Renal pelvis (tissue), 4 donors: Measurements from ENCODE around the gene CCNT2. TPM values are rescaled to one million over a fixed set of nuclear protein-coding genes. Genes with fewer than 3 reads are reported as not detected.
"Not testable (repeated sequence)": the region's sequence is repeated elsewhere in the genome, so short reads cannot be mapped to it uniquely, and the experiment has no call there.

ENCODE experiments used
- DNase-seq: peaks from one replicate; pipeline ENCODE4 v3.0.0-alpha.2; 2013
- polyA plus RNA-seq, 3 donors: library from polyadenylated mRNA; unstranded; fragments of 120-200 nt; gene quantifications; one replicate each; pipeline ENCODE4 v1.2.1, GENCODE V29; 2013; ENCODE audit not compliant: insufficient read length in 3 of 3

The CCNT2 gene
- polyA plus RNA-seq, 3 donors: 48.1 to 69.4 (median 68.3) TPM

DNA sequence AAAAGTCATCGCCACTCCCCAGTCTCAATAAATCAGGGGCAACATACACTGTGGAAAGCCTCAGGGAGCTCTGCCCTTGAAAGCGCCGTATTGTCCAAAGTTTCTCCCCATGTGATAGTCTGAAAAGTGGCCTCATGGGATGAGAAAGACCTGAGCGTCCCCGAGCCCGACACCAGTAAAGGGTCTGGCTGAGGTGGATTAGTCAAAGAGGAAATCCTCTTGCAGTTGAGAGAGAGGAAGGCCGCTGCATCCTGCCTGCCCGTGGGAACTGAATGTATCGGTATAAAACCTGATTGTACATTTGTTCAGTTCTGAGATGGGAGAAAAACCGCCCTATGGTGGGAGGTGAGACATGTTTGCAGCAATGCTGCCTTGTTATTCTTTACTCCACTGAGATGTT lies 48.5 kb downstream of the CCNT2 start:
- not testable (repeated sequence) for DNase-seq

DNA sequence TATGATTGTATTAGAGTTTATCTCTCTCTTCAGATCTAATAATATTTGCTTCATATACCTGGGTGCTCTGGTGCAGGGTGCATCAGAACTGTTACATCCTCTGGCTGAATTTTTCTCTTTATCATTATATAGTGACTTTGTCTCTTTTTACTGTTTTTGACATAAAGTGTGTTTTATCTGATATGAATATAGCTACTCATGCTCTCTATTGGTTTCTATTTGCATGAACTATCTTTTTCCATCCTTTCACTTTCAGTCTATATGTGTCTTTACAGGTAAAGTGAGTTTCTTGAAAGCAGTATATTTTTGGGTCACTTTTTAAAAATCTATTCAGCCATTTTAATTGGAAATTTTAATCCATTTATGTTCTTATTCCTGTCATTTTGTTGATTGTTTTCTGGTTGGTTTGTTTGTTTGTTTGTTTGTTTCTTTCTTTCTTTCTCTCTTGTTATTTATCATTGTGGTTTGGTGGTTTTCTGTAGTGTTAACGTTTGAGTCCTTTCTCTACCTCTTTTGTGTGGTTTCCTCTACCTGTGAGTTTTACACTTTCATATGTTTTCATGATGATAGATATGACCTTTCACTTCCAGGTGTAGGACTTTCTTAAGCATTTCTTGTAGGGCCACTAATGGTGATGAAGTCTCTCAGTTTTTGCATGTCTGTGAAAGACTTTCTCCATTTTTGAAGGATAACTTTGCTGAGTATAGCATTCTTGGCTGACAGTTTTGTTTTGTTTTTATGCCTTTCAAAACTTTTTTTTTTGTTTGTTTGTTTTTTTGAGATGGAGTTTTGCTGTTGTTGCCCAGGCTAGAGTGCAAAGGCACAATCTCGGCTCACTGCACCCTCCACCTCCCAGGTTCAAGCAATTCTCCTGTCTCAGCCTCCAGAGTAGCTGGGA lies 54.9 kb downstream of the CCNT2 start:
- no peak for DNase-seq

DNA sequence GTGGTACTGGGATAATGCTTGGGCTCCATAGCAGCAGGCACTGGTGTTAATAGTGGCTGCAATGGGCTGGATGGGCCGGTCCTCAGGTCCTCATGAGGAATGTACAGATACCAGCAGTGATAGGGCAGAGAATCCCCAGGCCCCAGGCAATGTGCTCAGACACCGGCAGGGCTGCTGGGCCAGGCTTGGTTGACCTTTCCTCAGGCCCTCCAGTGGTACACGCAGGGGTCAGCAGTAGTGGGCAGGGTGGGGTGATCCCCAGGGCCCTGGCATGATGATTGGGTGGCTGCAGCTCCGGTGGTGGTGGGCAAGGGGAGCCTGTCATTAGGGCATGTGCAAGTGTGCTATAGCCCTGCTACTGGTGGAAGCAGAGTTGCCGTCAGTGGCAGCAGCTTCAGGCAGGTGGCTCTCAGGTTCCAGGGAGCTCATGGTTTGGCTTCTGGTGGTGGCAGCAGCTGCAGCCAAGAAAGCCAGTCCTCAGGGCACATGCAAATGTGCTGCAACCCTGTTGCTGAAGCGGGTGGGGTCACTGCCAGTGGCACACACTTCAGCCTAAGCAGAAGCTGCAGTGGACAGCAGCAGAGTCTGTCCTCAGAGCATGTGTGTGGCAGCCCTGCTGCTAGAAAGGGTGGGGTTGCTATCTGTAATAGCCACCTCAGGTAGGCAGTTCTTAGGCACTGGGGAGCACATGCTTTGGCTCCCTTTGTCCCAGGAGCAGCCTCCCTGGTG lies 56.8 kb downstream of the CCNT2 start:
- DNase-seq: no peak

DNA sequence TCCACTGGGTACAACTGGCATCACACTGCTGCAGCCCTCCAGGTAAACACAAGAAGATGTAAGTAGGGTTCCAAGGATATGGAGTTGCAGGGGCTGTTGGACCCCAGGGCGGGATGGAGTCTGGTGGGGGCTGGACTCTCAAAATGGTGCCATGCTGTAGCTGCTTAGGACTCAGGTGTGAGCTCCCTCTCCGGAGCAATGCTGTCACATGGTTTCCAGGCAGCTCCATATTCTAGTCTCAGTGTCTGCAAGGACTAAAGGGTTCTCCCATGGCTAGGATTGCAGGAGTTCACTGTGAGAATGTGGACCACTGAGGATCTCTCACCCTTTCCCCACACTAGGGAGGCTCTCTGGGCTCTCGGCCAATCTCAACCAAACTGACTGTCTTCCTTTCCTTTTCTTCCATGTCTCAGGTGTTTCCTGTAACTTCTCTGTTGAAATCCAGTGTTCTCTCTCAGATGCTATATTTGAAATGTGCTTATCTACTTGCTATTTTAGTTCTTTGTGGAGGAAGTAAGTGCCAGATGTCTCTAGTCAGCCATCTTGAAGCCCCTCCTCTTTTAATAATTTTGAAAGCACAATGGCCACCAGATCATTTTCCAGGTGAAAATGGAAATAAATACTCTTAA lies 57.6 kb downstream of the CCNT2 start:
- no peak for DNase-seq

DNA sequence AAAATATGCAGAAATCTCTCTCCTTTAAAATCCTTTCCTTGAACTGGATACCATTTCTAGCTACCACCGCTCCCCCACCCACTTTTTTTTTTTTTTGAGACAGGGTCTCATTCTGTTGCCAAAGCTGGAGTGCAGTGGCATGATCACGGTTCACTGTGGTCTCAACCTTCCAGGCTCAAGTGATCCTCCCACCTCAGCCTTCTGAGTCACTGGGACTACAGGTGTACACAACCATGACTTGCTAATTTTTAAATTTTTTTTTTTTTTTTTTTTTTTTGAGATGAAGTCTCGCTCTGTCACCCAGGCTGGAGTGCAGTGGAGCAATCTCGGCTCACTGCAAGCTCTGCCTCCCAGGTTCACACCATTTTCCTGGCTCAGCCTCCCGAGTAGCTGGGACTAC lies 58.5 kb downstream of the CCNT2 start:
- DNase-seq: not testable (repeated sequence)

DNA sequence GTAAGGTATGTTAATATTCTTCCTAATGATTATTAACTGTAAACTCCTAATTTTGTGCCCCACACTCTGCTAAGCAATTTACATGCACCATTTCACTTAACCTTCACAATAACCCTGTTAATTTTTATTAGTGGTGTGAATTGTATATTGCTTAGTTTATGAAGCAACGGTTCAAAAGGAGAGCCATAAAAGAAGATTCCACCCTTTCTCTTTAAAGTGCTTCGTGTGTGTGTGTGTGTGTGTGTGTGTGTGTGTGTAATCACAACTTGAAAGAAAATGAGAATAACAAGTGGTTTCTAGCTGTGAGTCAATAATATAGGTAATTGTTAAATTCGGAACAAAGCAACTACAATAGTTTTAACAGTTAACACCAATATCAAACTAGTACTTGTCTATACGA lies 60.6 kb downstream of the CCNT2 start:
- no peak for DNase-seq

DNA sequence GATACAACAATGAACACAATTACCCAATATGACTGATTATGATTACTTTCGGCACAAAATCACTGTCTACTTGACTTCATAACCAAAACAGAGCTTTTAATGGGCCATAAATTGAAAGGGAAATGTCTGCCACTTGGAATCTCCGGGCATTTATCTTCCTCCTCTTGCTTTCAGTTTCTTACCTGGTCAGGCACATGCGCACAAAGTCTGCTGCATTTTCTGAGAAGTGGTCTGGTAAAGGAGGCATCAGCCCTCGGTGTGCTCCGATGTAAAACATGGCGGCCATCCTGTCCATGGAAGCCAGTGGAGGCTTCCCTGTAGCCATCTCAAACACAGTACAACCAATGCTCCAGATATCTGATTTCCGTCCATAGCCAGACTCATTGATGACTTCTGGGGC lies 62.0 kb downstream of the CCNT2 start:
- DNase-seq: no peak

DNA sequence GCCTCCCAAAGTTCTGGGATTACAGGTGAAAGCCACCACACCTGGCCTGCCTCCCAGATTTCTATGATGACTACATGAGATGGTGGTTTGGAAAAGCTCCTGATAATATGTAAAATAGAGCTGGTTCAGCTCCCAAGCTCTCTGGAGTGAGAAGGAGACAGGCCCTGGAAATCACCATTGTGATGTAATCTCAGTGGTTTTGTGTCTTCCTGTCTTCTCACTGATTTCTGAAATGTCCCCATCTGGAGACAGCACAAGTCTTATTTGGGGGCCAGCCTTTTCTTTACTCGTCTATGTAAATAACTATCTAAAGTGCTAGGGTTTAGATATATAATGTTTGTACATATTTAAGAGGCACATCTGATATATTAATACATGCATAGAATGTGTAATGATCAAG lies 64.0 kb downstream of the CCNT2 start:
- no peak for DNase-seq

DNA sequence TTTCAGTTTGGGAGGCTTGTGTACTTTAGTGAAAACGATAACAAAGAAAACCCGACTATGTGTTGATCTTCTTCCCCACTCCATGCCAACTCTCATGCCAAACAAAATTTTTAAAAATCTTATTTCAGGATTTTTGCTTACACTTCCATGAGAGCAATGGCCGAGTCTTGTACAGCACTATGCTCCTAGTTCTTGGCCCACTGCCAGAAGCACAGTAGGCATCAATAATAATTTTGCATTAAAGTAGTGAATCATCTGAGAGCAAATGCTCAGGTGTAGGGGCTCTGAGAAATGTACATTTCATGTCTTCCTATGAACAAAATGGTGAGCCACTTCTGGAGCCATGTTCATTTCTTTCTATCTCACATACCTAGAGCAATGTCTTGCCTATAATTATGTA lies 66.4 kb downstream of the CCNT2 start:
- no peak for DNase-seq

DNA sequence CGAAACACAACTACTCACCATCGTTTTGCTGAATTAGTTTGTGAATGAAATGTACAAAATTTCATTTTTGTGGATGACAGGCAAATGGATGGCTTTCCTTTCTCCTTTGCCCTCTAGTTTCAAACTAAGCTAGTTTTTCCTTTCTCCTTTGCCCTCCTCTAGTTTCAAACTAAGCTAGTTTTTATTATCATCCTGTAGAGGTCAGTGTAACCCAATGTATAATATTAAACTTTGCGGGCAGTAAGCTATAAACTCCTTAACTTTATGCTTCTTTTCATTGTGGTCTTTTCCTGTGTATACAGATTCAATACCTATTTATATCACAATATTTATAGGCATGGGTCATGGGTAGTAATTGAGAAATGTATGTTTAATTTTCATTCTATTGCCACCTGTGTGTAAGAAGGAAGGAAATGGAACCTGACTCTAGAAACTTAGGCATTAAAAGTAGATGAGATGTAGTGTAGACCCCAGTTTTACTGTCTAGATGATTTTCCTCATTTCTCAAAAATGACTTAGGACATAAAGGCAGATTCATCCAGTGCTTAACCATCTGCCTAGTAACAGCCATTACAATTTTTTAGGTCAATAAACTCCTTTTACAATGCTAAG lies 70.5 kb downstream of the CCNT2 start:
- peak; percentile 37 for DNase-seq

DNA sequence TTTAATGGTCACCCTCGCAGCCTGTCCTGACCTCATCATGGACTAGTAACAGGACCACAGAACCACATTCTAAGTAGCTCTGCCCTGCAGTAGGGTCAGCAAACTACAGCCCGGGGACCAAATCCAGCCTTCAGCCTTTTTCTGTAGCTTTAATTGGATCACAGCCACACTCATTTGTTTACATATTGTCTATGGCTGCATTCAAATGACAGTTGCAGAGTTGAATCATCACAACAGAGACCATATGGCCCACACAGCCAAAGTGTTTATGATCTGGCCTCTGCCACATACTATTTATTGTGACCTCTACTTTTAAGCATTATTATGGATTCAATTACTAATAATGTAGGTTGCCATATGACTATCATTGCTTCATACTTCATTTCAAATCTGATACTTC lies 80.9 kb downstream of the CCNT2 start:
- DNase-seq: no peak

DNA sequence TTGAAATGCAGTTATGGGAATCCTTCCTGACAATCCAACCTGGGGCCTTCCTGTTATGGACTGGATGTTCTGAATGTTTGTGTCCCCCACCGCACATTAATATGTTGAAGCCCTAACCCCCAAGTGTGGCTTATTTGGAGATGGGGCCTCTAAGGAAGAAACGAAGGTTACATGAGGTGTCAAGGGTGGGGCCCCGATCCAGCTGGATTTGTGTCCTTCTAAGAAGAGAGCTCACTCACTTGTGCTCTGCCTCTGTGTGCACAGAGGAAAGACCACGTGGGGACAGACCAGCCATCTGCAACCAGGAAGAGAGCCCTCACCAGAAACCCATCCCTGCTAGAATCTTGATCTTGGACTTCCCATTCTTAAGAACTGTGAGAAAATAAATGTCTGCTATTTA lies 84.2 kb downstream of the CCNT2 start:
- no peak for DNase-seq

DNA sequence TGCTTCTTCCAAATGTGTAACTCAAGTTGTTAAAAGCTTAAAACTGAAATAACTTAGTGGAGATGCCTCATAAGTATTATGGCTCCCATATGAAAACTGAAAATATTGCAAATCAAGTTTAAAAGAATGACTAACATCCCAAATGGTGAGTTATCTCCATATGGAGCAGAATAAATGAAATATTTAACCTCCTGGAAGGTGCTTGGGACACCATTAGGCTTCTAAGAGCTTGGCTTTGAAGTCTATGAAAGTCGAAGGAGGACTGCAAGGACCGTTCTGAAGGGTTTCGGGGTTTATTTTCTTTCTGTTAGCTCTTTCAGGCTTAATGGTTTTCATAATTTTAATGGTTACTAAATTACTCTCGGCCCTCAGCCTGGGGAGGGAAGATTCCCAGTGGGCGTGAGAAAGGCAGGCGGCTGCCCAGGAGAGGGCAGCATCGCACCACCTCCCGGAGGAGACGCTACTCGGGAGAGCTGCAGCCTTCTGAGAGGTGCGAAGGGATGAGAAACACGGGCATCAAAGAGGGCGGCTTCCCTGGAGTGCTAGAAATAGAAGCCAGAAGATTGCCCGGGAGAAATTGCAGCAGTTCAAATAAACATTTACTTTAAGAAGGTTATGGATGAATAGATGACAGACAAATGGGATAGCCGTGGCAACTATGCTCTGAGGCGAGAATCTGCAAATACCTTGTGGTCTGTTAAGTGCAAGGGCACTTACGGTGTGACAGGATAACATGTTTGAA lies 85.6 kb downstream of the CCNT2 start:
- DNase-seq: peak; percentile 45

DNA sequence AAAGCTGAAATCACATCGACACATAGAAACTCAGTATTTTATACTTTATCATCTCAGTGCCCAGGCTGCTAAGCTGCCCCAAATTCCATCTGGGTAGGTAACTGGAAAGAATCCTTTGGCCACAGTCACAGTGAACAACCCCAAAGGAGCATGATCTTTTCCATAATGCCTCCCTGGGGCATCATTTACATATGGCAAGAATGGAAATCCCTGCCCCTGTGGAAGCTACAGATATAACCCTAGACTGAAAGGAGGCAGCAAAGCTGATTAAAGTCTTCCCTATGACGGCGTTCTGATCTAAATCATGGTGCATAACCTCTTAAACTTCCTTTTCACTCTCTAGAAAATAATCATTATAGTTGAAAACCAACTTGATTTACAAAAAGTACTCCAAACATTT lies 87.1 kb downstream of the CCNT2 start:
- DNase-seq: no peak

Other genes starting within 250 kb of the CCNT2 start
- 1 to 10 TPM; 1.6 to 2.0 (median 1.9) TPM for gene TMEM163, start 199.8 kb upstream of the CCNT2 start, polyA plus RNA-seq
- 10 to 100 TPM; 37.0 to 49.0 (median 40.8) TPM for gene ACMSD, start 80.2 kb upstream of the CCNT2 start, polyA plus RNA-seq
- gene MAP3K19, start 128.6 kb downstream of the CCNT2 start, polyA plus RNA-seq: 1 to 10 TPM in 1 of 3 donors, under 1 TPM in 2; 0.30 to 1.1 (median 0.36) TPM
- gene RAB3GAP1, start 133.5 kb downstream of the CCNT2 start, polyA plus RNA-seq: 10 to 100 TPM; 48.9 to 61.4 (median 55.5) TPM